Activated naive CD8-positive, alpha-beta T cell treated with anti-CD3 and anti-CD28 coated beads, Interleukin-2, amount 50 U/mL, for 16 hours (primary cell): Measurements from ENCODE around the gene ATOX1.

Experiments
- DNase-seq: peaks from one replicate; pipeline ENCODE4 v3.0.0-alpha.2; 2020; ENCODE audit warnings: low read depth, low spot score

ATOX1 gene

GRCh38 chr5:151770383-151771258, 12.2 kb upstream of the ATOX1 start:
- DNase-seq = no peak

GRCh38 chr5:151766975-151767374, 8.5 kb upstream of the ATOX1 start:
- DNase-seq = no peak

GRCh38 chr5:151764801-151765200, 6.4 kb upstream of the ATOX1 start:
- no peak for DNase-seq

- DNase-seq = no peak
Observed at GRCh38 chr5:151758141-151758429, 346 bp downstream of the ATOX1 start.

GRCh38 chr5:151757233-151758140, 944 bp downstream of the ATOX1 start:
- no peak for DNase-seq

GRCh38 chr5:151755383-151755782, 3.0 kb downstream of the ATOX1 start:
- DNase-seq = no peak

- no peak for DNase-seq
Observed at GRCh38 chr5:151751593-151751992, 6.8 kb downstream of the ATOX1 start.

- no peak for DNase-seq
Observed at GRCh38 chr5:151751091-151751490, 7.3 kb downstream of the ATOX1 start.

DNA sequence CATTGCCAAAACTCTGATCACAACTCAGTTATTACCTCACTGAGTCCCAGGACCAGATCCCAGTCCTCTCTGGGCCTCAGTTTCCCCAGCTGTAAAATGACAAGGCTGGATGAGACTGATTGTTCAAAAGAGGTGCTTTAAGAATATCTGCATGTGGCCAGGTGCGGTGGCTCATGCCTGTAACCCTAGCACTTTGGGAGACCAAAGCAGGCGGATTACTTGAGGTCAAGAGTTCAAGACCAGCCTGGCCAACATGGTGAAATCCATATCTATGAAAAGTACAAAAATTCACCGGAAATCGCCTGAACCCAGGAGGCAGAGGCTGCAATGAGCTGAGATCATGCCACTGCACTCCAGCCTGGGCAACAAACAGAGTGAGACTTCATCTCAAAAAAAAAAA, 8.3 kb downstream of the ATOX1 start:
- no peak for DNase-seq

DNA sequence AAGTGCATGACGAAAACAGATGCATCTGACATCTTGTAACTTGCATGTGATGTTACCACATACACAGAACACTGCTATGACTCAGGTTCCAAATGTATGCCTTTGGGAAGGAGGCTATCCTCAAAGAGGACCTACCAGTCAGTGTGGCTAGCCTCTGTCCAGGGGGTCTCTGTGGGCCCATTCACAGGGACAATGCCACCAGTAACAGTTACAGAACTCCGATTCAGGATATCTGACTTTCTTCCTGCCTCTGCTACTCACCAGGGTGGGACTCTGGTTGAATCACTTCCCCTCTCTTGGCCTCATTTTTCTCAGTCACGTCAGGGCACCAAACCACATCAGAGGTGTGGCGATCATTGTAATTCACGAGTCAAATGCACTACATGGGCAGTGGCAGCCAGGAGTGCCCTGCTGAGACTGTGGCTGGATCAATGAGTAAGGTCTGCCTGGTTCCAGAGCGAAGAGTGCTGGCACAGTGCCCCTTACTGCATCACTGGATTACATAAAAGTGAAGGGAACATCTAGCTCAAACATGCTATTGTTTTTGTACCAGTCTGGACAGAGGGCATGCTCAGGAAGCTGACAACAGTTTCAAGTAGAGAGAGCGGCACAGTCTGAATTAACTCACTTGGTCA, 13.2 kb downstream of the ATOX1 start:
- no peak for DNase-seq

- no peak for DNase-seq
Observed at GRCh38 chr5:151743530-151743929, 14.9 kb downstream of the ATOX1 start.

DNA sequence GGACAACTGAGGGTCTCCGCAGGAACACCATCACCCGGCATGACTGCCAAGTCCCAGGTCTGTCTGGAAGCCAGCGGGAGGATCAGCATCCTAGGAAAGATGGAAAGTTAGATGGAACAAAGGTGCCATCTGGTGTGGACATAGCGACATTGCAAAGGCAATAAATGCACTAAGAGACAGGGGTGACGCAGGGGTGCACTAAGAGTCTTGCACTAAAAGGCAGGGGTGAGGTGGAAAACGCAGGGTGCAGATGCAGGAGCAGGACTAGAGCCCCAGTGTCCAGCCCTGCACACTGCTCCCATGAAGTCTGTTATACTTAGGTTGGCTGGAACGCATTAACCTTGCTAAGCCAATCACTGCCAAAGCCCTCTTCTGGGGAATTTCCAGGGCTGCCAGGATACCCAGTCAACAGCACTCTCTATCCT, 15.5 kb downstream of the ATOX1 start:
- DNase-seq = no peak

DNA sequence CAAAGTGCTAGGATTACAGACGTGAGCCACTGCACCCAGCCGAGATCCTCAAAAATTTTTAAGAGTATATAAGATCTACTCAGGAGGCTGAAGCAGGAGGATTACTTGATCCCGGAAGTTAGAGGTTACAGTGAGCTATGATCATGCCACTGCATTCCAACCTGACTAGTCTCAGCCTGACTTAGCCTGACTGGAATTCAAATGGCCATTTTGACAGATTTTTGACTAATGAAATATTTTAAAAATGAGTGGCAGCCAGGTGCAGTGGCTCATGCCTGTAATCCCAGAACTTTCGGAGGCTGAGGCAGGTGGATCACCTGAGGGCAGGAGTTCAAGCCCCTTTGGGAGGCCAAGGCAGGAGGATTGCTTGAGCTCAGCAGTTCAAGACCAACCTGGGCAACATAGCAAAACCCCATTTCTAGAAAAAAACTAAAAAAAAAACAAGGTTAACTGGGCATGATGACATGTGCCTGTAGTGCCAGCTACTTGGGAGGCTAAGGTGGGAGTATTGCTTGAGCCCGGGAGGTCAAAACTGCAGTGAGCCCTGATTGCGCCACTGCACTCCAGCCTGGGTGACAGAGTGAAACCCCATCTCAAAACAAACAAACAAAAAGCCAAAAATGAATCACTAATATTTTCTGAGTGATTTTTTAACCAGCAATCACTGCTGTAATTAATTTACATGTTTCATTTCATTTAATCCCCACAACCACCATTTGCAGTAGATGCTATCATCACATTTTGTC, 16.6 kb downstream of the ATOX1 start:
- DNase-seq = no peak

- DNase-seq = no peak
Observed at GRCh38 chr5:151740958-151741373, 17.5 kb downstream of the ATOX1 start.

- DNase-seq = no peak
Observed at GRCh38 chr5:151740336-151740942, 18.0 kb downstream of the ATOX1 start.

DNA sequence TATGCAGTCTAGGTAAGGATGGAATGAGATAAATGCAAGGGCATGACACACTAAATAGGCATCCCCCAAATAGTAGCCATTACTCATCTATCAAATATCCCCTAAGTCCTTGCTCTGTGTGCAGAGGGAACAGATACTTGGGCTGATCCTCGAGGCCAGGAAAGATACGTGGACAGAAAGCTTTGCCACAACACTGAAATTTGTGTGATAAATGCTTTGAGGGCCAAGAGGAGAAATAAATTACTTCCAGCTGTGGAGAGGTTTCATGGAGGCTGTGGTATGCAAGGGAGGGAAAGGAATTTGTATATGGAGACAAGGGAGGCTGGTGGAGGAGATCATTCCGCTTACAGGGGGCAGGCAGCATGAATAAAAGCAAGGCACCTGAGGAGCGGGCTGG, 18.5 kb downstream of the ATOX1 start:
- no peak for DNase-seq

DNA sequence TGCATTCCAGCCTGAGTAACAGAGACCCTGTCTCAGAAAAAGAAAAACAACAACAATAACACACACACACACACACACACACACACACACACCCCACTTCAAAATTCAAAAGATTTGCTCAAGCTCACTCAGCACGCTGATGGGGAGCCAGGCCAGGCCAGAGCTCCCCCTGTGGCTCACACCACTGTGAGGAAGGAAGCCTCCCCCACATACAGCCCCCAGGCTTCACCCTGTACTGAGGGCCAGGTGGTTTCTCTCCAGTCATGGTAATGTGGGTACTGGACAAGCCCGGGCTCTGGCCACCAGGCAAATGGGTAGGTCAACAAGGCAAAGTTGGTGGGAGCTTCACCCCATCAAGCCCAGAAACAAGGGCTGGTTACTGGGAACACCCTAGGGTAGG, 19.0 kb downstream of the ATOX1 start:
- no peak for DNase-seq

DNA sequence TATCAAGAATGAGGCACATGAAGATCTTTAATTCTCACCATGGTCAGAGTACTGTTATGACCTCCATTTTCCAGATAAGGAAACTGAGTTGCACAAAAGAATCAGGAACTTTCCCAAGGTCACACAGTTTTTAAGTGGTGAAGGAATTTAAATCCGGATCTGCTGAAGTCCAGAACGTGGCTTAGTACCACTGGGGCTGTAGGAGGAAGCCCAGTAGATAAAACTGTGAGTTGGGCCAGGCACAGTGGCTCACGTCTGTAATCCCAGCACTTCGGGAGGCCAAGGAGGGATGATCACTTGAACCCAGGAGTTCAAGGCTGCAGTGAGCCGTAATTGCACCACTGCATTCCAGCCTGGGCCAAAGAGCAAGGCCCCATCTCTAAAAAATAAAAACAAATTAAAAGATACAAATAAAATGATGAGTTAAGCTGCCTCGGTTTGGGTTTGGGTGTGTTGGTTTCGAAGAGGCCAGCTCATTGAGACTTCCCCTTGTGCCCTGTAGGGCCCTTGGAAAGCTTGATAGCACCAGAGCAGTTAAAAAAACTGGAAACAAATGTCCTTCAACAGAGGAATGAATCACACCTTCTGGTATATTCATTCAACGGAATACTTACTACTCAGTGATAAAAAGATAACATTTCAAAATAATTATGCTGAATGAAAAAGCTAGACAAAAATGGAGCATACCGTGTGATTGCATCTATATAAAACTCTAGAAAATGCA, 20.1 kb downstream of the ATOX1 start:
- DNase-seq = no peak

- no peak for DNase-seq
Observed at GRCh38 chr5:151737431-151737830, 21.0 kb downstream of the ATOX1 start.

DNA sequence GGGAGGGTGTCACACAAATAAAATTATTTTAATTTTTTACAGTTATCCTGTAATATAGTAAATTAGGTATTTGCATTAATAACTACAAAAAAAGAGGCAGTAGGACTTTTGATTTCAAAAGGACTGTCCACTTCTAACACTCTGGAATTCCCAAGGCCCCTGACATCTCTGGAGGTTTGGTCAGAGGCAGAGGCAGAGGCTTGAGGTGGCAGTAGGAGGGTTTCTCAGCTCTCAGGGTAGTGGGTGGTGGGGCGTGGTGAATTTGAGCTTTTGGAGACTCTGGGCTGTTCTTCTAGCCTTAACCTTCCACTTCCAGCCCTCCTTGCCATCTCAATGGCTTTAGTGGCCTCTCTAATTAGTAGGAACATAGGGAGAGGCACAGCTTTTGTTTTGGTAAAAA, 22.8 kb downstream of the ATOX1 start:
- no peak for DNase-seq

- no peak for DNase-seq
Observed at GRCh38 chr5:151734064-151734408, 24.4 kb downstream of the ATOX1 start.
